GM18861 (cell line): ENCODE data around the gene GRB2.
"Not testable (repeated sequence)": the region's sequence is repeated elsewhere in the genome, so short reads cannot be mapped to it uniquely, and the experiment has no call there.

Source experiments
- ATAC-seq: cut with Tn5 transposase; IDR thresholded peaks from one replicate; pipeline ENCODE4 v1.9.1; 2021; ENCODE audit not compliant: unreplicated experiment

GRB2 gene

GRCh38 chr17:75388476-75389030, 16.9 kb downstream of the GRB2 start:
- no peak for ATAC-seq

- no peak for ATAC-seq
Measured at GRCh38 chr17:75387771-75388170, 17.7 kb downstream of the GRB2 start.

GRCh38 chr17:75386430-75386829, 19.0 kb downstream of the GRB2 start:
- ATAC-seq, result no peak

GRCh38 chr17:75384751-75385150, 20.7 kb downstream of the GRB2 start:
- ATAC-seq, result no peak

- ATAC-seq, result no peak
Measured at GRCh38 chr17:75383842-75384195, 21.7 kb downstream of the GRB2 start.

GRCh38 chr17:75380750-75381149, 24.7 kb downstream of the GRB2 start:
- ATAC-seq, result no peak

- ATAC-seq, result no peak
Measured at GRCh38 chr17:75380315-75380714, 25.2 kb downstream of the GRB2 start.

- not testable (repeated sequence) for ATAC-seq
Measured at GRCh38 chr17:75379426-75379825, 26.1 kb downstream of the GRB2 start.

GRCh38 chr17:75373280-75373679, 32.2 kb downstream of the GRB2 start:
- ATAC-seq, result no peak

- ATAC-seq, result no peak
Measured at GRCh38 chr17:75371981-75372380, 33.5 kb downstream of the GRB2 start.

GRCh38 chr17:75371339-75371738, 34.1 kb downstream of the GRB2 start:
- no peak for ATAC-seq

GRCh38 chr17:75370286-75370915, 35.1 kb downstream of the GRB2 start:
- no peak for ATAC-seq

- not testable (repeated sequence) for ATAC-seq
Measured at GRCh38 chr17:75367838-75368789, 37.4 kb downstream of the GRB2 start.

GRCh38 chr17:75367312-75367711, 38.2 kb downstream of the GRB2 start:
- ATAC-seq, result no peak

- ATAC-seq, result no peak
Measured at GRCh38 chr17:75366432-75366831, 39.0 kb downstream of the GRB2 start.

GRCh38 chr17:75365931-75366275, 39.6 kb downstream of the GRB2 start:
- no peak for ATAC-seq

- ATAC-seq, result no peak
Measured at GRCh38 chr17:75365009-75365930, 40.2 kb downstream of the GRB2 start.

- ATAC-seq, result no peak
Measured at GRCh38 chr17:75364078-75364477, 41.4 kb downstream of the GRB2 start.

- ATAC-seq, result no peak
Measured at GRCh38 chr17:75361996-75362395, 43.5 kb downstream of the GRB2 start.

GRCh38 chr17:75361344-75361743, 44.1 kb downstream of the GRB2 start:
- ATAC-seq, result no peak
